Pulmonary artery endothelial cell (primary cell): ENCODE results near the gene ZCCHC3. TPM values are rescaled to one million over a fixed set of nuclear protein-coding genes. Genes with fewer than 3 reads are reported as not detected.
"Not testable (repeated sequence)": the region's sequence is repeated elsewhere in the genome, so short reads cannot be mapped to it uniquely, and the experiment has no call there.

ENCODE experiments used
- DNase-seq: peaks from one replicate; pipeline ENCODE4 v3.0.0-alpha.2; 2011; ENCODE audit warnings: low read depth, low spot score
- total RNA-seq: library from RNA; depleted of rRNA; stranded (reverse); fragments of >200 nt; gene quantifications from 2 replicates; pipeline ENCODE4 v1.2.3, GENCODE V29; 2014

The ZCCHC3 gene, protein sequence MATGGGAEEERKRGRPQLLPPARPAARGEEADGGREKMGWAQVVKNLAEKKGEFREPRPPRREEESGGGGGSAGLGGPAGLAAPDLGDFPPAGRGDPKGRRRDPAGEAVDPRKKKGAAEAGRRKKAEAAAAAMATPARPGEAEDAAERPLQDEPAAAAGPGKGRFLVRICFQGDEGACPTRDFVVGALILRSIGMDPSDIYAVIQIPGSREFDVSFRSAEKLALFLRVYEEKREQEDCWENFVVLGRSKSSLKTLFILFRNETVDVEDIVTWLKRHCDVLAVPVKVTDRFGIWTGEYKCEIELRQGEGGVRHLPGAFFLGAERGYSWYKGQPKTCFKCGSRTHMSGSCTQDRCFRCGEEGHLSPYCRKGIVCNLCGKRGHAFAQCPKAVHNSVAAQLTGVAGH
- total RNA-seq = 19.0 and 25.6 TPM in 2 replicates

DNA sequence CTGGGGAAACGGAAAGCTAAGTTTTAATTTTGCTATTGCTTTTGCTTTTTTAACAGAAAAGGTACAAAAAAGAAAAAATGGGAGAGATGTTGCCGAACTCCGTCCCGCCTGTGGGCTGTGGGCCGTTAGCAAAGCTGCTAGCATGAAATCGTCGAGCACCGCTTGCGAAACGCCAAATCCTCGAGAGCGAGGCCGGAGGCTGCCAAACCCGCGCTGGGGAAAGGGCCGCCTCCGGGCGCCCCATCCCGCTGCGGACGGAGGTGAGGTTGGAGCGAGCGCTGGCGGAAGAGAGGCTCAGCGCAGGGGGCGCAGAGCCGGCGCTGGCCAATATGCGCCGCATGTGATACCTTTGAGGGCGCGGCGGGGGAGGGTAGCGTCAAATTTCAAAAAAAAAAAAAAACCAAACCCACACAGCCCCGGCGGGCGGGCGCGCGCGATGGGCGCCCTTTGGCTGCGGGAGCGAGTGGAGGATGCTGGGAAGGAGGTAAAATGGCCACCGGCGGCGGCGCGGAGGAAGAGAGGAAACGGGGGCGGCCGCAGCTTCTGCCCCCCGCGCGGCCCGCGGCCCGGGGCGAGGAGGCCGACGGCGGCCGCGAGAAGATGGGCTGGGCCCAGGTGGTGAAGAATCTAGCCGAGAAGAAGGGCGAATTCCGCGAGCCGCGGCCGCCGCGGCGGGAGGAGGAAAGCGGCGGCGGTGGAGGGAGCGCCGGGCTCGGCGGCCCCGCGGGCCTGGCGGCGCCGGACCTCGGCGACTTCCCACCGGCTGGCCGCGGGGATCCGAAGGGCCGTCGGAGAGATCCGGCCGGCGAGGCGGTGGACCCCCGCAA lies at the start of gene ZCCHC3:
ZCCHC3 (plus strand) TSS at position 473 of the 827 bp plus-strand sequence; CDS start at position 490, 17 bp downstream.
- DNase-seq = peak; percentile 53

DNA sequence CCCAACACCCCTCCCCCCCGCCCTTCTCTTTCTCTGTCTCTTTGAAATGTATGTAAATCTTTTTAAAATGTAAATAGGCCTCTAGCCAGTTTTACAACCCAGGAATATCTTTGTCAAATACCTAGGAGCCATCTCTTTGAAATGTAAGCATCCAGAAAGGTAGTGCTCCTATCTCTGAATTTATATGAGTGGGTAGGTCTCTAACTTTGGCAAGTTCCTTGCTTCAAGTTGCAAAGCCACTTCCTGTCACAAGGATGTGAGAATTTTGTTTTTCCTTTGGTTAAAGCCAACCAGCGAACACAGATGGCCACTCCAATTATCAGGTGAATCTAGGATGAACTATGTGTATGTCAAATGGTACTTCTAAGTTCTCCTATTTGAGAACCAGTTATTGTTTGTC lies 46.0 kb upstream of the ZCCHC3 start:
- DNase-seq = no peak

DNA sequence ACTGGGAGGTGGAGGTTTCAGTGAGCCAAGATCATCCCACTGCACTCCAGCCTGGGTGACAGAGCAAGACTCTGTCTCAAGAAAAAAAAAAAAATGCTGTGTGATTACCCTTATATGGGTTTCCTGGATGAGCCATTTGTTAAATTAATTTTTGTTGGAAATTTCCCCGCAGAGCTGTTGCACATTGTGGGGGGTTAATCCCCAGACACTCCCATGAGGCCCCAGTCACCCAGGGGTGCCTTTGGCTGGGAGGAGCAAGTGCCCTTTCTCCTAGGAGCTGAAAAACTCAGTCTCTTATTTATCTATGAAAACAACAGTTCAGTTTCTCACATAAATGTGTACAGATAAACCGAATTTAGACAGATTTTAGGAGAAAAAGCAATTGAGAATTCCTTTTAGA lies 44.6 kb upstream of the ZCCHC3 start:
- no peak for DNase-seq

DNA sequence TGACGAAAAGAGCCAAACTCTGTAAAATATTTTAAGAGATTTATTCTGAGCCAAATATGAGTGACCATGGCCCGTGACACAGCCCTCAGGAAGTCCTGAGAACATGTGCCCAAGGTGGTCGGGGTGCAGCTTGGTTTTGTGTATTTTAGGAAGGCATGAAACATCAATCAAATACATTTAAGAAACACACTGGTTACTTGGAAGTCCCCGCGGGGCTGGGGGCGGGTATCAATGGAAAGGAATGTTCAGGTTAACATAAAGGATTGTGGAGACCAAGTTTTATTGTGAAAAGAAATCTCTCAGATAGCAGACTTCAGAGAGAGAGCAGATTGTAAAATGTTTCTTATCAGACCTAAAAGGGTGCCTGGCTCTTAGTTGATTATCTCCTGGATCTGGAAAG lies 43.9 kb upstream of the ZCCHC3 start:
- DNase-seq = not testable (repeated sequence)

DNA sequence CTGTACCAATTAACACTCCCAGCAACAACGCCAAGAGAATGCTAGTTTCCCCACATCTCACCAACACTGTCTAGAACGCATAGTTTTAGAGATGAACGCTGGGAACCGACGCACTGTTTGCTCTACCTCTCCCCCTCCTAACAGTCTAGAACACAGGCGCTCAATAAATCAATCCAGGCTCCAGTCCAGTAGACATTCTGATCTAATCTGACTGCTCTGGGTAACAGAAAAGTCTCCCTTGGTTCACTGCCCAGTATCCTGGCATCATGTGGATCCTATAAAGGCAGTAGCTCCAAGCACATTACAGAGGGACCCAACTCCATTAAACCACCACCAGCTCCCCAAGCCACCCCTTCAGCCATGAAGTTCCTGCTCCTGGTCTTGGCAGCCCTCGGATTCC lies 40.0 kb upstream of the ZCCHC3 start, which contains the start of gene DEFB132:
DEFB132 (plus strand) TSS at position 306 of the 400 bp plus-strand sequence; CDS start at position 361, 55 bp downstream.
- no peak for DNase-seq

DNA sequence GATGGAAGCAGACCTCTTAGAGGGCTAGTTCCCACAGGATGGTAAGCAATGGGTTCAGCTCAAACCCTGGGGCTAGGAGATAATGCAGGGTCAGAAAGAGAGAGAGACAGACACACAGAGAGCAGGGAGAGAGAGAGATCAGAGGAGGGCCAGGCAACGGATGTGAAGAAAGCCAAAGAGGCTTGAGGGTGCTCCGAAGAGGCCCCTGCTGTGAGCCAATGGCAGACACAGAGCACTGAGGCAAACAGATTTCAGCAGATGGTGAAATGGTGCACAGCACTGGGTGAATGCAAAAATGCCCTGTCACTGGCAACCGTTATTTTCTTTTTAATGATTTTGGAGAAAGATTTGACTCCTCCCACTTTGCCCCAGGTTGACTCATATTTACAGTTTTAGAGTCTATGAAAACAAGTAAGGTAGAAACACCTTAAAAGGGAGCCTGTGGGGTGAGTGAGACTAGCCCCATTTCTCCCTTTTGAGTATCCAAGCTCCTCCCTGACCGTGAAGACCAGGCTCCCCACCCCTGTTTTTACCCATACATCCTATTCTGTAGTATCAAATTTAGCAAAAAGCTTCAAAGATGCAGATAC lies 39.0 kb upstream of the ZCCHC3 start:
- no peak for DNase-seq

DNA sequence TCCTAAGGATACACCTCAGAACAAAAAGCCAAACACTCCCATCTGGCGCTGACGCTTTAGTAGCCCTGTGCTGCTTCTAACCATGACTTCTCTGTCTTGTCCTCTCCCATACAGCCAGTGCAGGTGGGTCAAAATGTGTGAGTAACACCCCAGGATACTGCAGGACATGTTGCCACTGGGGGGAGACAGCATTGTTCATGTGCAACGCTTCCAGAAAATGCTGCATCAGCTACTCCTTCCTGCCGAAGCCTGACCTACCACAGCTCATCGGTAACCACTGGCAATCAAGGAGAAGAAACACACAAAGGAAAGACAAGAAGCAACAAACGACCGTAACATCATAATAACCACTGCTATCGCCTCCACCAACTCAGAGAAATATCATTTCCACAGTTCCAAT lies 38.4 kb upstream of the ZCCHC3 start:
- no peak for DNase-seq

DNA sequence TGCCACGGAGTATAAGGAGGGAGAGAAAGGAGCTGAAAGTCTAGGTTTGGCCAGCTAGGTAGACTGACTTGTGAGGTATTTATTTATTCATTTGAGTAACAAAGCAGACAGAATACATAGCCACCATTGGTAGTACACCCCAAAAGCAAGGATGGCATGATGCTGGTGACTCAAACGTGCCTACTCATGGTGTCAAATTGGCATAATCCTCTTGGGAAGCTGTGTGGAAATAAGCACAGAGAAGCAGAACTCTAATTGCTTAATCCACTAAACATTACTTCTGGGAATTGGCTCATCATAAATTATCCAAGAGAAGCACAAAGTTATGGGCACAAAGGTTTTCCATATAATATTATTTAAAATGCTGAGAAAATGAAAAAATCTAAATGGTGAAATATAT lies 37.4 kb upstream of the ZCCHC3 start:
- no peak for DNase-seq

DNA sequence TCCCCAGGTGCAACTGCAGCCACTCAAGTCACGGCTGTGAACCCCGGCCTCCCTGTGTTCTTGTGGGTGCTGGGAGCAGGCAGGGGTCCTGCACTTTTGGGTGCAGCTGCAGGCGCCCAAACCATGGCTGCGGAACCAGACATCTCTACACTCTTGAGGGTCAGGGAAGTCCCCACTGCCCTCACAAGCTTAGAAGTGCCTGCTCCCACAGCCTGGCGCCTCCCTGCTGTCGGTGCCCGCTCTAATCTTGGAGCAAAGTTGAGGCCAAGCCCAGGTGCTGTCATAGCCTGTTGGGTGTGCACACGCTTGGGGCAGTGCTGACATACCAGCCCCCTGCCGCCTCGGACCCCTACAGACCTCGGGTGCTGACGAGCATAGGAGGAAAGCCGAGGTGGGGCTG lies 33.7 kb upstream of the ZCCHC3 start:
- DNase-seq = no peak

DNA sequence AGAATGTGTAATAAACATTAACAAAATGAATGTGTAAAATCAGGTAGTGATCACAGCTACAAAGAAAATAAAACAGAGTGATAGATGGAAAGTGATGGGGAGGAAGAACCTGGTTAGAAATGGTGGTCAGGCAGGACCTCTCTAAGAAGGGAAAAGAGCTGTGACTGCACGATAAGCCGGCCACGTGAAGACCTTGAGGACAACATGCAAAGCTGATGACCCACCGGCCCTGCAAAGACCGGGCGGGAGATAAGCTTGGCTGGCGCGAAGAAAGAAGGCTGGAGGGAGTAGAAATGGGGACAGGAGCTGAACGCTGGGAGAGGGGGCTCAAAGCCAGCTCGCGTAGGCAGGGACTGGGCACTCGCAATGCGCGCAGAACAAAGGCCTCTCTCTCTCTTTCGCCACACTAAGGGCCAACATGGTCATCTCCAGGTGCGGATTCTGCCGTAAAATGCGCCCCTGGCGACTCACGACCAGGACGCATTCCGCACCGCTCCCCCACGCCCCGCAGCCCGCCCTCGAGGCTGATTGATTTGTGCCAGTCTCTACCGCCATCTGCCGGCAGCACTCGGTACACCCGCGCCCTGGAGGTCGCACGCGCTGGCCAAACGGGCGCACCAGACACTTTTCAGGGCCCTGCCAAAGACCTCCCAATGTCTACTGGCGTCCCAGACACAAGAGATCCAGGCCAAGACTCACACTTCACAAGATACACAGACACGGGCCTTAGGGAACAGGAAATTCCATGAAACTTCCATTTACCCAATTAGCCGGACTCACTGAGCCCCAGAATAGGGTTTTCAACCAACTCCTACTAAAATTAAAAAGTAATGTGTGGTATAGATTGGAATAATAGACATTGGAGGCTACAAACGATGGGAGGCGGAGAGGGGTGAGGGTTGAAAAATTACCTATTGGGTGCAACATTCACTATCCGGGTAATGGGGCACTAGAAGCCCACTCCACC lies 30.5 kb upstream of the ZCCHC3 start:
- peak; percentile 32 for DNase-seq

DNA sequence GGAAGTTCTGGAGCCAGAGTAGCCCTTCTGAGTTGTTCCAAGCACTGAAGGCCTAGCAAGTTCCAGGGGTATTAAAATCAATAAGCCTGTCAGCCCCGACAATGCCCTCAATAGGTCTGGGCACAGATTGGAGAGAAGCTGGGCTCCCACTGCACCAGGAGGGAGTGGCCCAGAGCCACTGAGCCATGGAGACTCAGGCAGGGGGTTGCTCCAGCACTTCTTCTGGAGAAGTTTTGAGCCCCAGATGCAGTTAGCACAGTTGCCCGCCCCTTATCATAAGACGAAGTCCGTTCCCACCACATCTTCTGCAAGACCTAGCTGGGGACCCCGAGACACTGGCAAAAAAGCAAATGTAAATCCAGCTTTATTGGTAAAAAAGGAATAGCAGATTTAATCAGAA lies 26.9 kb upstream of the ZCCHC3 start:
- no peak for DNase-seq

DNA sequence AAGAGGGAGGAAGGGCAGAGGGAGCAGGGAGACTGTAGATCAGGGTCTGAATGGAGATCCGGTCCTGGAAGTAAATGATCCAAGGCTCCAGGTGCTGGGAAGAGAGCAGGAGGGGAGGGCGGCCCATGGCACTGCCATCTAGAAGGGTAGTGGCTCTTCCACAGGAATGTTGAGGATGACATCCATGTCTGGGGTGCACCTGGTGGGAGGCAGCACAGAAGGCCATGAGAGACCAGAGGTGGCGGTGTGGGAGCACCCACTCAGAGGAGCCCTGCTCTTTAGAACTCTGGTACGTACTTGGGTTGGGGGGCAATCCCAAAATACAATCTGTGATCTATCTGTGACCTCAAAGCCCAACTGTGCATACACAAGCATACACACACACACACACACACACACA lies 26.3 kb upstream of the ZCCHC3 start:
- DNase-seq = no peak

DNA sequence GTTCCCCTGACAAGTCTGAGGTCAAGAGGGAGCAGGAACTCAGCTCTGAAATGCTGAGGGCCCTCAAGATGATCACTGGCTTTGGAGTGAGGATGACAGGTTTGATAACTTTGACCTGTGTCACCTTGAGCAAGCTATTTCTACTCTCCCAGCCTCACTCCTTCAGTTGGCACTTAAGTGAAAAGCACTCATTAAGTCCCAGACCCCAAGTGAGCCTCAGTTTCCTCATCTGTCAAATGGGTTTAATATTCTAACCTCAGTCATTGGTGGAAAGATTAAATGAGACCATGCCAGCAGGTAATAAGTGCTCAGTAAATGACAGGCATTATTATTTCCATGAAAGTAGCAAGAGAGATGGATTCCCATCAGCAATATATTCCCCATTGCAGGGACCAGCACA lies 25.8 kb upstream of the ZCCHC3 start:
- no peak for DNase-seq

DNA sequence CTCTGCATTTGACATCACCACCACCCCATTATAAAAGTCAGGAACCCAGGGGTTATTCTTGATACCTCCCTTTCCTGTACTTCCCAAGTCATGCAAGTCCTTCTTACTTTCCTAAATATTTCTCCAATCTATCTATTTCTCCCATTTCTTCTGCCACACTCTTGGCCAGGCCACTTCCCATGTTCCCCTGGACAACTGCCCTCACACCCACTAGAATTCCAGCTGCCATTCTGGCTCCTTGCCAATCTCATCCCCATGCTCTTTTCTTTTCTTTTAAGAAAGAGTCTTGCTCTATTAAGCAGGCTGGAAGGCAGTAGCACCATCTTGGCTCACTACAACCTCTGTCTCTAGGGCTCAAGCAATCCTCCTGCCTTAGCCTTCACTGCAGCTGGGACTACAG lies 24.7 kb upstream of the ZCCHC3 start:
- no peak for DNase-seq

DNA sequence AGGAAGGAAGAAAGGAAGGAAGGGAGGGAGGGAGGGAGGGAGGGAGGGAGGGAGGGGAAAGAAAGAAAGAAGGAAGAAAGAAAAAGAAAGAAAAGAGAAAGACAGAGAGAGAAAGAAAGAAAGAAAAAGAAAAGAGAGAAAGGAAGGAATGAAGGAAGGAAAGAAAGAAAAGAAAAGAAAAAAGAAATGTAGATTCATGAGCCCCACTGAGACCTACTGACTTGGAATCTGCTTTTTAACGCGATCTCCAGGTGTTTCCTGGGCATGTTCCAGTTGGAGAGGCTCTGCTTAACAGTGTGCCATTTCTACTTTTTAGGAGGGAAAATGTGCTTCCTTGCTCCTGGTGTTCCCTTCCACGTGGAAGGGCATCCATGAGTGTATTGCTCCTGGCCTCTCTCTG lies 23.5 kb upstream of the ZCCHC3 start:
- no peak for DNase-seq

DNA sequence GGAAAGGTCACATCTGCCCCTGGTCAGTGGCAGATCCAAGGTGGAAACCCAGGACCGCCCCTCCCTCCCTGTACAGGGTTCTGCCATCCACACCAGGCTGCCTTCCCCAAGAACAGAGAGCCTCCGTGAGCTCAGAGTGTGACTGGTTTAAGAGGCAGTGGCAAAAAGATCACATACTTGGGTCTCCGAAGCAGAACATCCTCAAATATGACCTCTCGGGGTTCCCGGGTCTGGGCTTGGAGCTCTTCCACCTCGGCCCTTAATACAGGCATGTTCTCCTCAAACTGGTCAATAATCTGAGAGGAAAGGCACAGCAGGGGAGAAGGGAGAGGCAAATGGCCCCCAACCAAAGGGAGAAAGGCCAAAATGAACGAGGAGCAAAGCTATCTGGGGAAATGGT lies 21.6 kb upstream of the ZCCHC3 start:
- no peak for DNase-seq

DNA sequence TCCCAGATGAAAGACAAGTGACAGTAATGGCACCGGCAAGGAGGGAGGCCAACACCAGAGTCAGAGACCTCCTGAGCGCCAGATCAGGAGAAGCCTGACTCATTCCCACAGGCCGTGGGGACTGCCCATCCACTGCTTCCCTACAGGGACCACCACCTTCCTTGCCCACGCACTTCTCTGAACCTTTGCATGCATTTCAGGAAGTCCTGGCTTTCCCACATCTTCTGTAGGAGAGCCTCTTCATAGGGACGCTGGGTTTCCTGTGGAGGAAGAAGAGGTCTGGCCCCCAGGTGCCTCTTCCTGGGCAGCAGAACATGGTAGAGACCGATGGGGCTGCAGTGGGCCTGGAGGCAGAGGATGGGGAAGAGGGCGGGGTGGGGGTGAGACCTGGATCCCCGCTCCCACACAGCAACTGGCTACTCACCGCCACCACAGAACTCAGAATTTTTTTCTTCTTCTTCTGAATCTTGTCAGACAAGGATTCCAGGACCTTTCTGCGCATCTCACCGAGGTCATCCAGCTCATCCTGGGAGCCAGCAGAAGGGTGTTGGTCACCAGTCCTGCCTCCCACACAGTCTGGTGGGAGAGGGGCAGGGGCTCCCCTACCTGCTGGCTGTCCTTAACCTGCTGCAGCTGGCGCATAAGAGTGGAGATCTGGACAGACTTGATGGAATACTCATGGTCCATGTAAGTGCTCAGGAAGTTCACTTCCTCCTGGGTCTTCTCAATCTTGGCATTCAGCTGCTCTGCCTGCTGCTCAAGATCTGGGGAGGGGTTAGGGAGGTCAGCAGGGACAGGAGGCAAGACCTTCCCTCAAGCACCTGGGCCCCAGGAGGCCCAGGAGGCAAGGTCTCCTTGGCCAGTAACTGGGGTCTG lies 20.5 kb upstream of the ZCCHC3 start:
- DNase-seq = no peak

DNA sequence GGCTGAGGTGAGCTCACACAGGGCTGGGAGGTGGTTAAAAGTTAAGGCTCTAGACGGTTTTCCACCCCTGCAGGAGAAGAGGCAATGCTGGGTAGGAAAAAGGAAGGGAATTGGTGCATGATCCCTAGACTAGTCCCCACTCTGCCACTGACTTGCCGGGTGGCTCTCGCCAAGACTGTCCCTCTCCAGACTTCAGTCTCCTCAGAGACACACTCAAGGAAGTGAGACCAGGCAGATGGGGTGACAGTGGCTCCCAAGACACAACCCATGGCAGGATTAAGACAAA lies 19.9 kb upstream of the ZCCHC3 start:
- DNase-seq = no peak

DNA sequence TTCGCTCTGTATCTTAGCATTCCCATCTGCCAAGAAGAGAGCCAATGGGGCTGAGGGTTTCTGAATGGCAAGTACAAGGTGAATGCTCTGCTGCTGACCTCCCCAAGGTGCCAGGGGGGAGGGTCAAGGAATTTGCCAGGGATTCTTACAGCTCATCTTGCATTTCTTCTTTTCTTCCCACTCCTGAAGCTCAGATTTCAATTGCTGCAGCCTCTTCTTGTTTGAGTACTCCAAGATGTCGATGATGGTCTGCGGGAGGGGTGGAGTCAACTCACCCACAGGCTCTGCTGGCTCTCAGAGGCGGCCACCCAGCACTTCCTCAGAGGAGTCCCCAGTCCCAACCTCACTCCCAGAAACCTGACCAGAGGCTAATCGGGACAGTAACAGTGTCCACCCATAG lies 19.2 kb upstream of the ZCCHC3 start:
- DNase-seq = no peak
